ENCODE measurements around the gene COL16A1. TPM values are rescaled to one million over a fixed set of nuclear protein-coding genes. Genes with fewer than 3 reads are reported as not detected.

The COL16A1 gene
- total RNA-seq, 2 experiments from 2014 or later: 0.09 TPM; not detected in 1

DNA sequence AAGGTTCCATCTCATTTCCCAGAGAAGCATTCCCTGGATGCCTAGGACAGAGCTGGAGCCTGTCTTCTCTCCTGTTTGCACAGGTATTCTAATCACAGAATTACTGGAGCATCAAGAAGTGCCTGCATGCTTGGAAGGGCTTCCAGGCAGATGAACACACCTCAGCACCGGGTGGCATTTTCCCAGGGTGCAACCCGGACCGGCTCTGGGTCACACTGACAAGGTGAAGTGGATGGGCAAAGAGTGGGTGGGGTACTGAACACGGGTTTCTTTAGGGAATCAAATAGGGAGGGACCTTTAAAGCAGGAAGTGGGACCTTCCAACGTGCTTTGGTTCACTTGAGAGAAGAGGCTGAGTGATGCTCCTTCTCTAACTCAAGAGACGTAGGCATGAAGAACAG lies 52.1 kb downstream of the COL16A1 start:
- intact Hi-C loops (cut with DNase I, micrococcal nuclease): no loop called here
- ATAC-seq (no peak), DNase-seq (no peak)
- Mint-ChIP-seq H3K4me3 (no peak overlapping the region), H3K9me3 (ENCODE audit: low read depth) (no peaks in the 10 kb centered on the region), H3K27me3 (no peaks in the 10 kb centered on the region), H3K4me1 (no peaks in the 10 kb centered on the region), H3K36me3 (ENCODE audit: low read depth) (no peaks in the 10 kb centered on the region), H3K27ac (no peak overlapping the region)
- POLR2A ChIA-PET: no interaction called here
- CTCF ChIA-PET: interaction anchor here (0.8 kb wide), 1 partner anchor 13 kb away, joined by 4 read pairs; no protein-coding TSS in a partner anchor

DNA sequence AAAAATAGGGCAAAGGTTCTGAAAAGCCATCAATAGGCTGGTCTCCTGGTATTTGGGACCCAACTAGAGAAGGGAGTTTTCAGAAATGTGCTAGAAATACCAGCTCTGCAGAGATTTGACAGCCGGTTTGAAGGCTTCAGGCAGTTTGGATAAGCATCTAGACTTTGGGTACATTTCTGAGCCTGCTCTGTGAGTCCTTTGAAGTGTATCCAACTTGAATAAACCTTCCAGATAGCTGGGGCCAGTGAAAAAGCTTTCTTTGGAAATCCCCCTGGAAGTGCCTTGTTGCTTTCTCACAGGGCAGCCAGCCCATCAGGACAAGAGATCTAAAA lies 52.8 kb downstream of the COL16A1 start:
- ATAC-seq (no peak), DNase-seq (no peak)
- H3K4me1 Mint-ChIP-seq: peaks cover 3% of the 10 kb centered on the region
- no peaks in the 10 kb centered on the region for H3K9me3 Mint-ChIP-seq (ENCODE audit: low read depth)
- no peak overlapping the region for H3K4me3 Mint-ChIP-seq
- ChIA-PET CTCF (interaction anchor here (0.7 to 1.5 kb wide), 3 partner anchors 12 to 95 kb away, joined by 3 to 4 read pairs (median 4); no protein-coding TSS in a partner anchor), POLR2A (no interaction called here)
- H3K27ac Mint-ChIP-seq: no peak overlapping the region
- no peaks in the 10 kb centered on the region for H3K27me3 Mint-ChIP-seq
- H3K36me3 Mint-ChIP-seq (ENCODE audit: low read depth): peaks cover 2% of the 10 kb centered on the region
- intact Hi-C loops (cut with DNase I, micrococcal nuclease): no loop called here

DNA sequence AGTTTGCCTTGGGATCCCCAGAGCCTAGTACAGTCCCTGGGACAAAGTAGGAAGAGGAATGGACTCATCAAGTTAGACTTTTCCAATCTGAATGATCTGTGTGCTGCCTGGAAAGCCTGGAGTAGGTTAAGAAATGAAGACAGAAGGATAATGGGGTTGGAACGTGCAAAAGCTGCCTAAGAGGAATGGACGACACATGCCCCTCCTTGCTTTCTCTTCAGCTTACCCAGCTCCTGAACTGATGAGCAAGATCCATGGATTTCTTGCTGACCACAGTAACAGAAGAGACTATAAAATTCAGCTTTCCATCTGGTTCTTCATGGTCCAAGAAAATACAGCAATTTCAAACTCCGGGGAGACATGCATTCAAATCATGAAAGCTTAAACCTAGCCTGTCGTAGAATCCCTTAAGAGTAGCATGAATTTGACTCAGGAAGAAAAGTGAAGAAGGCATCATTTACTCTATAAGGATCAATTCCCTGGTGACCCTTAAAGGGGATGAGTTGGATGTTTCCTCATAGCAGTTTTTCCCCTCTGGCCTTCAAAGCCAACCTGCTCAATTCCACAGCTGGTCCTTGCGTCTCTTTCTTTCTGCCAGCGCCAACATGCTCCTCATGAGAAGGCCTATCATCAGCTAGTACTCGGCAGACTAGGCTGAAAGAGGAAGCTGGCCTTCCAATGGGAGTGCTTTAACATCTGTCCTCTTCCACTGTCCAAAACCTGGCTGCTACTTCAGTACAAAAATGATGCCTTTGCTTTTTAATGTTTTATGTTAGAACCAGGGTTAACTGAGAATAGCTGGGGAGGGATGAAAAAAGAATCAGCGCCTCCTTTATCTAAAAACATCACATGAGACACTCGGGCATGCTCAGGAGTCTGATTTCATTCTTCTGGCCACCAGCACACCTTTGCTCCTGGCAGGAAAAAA lies 53.4 kb downstream of the COL16A1 start:
- intact Hi-C loops (cut with DNase I, micrococcal nuclease): no loop called here
- POLR2A ChIA-PET: no interaction called here
- Mint-ChIP-seq H3K4me3 (no peak overlapping the region), H3K27me3 (no peaks in the 10 kb centered on the region), H3K4me1 (peaks cover 9% of the 10 kb centered on the region), H3K9me3 (ENCODE audit: low read depth) (no peaks in the 10 kb centered on the region), H3K36me3 (ENCODE audit: low read depth) (peaks cover 2% of the 10 kb centered on the region), H3K27ac (no peak overlapping the region)
- DNase-seq (no peak), ATAC-seq (no peak)
- CTCF ChIA-PET: interaction anchor here (0.7 to 1.5 kb wide), 4 partner anchors 12 to 138 kb away, joined by 3 to 4 read pairs (median 4); no protein-coding TSS in a partner anchor

GRCh38 chr1:31648641-31649357 lies 55.0 kb downstream of the COL16A1 start:
- DNase-seq (no peak), ATAC-seq (no peak)
- Mint-ChIP-seq H3K36me3 (ENCODE audit: low read depth) (peaks cover 2% of the 10 kb centered on the region), H3K4me3 (no peak overlapping the region), H3K9me3 (ENCODE audit: low read depth) (no peaks in the 10 kb centered on the region), H3K27me3 (no peaks in the 10 kb centered on the region), H3K4me1 (peaks cover 14% of the 10 kb centered on the region), H3K27ac (no peak overlapping the region)
- POLR2A ChIA-PET: no interaction called here
- CTCF ChIA-PET: interaction anchor here (0.8 kb wide), 1 partner anchor 61 kb away, joined by 3 read pairs; no protein-coding TSS in a partner anchor
- intact Hi-C loops (cut with DNase I, micrococcal nuclease): loop anchor here in 1 of 2 experiments (10.0 kb wide), 2 partner anchors 746 to 1166 kb away; partner anchors contain the start of genes BSDC1, S100PBP and YARS1

DNA sequence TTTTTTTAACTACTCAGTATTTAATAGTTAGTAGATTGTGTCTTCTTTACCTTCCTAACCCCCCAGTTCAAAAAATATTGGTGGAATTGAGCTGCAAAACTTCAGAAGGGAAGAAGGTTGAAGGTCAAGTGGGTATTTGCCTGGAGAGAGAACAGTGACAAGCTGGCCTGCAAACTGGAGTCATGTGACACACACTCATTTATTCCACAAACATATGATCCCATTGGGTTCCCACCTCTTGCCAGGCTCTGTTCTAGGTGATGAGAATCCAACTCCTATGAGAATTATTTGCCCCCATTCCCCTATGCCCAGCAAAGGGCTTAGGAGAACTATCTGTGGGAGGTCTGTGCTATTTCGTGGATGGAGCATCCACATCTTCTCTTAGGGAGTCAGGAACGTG lies 55.6 kb downstream of the COL16A1 start:
- ATAC-seq: no peak
- H3K9me3 Mint-ChIP-seq (ENCODE audit: low read depth): no peaks in the 10 kb centered on the region
- CTCF ChIA-PET: interaction anchor here (0.8 kb wide), 1 partner anchor 61 kb away, joined by 3 read pairs; no protein-coding TSS in a partner anchor

DNA sequence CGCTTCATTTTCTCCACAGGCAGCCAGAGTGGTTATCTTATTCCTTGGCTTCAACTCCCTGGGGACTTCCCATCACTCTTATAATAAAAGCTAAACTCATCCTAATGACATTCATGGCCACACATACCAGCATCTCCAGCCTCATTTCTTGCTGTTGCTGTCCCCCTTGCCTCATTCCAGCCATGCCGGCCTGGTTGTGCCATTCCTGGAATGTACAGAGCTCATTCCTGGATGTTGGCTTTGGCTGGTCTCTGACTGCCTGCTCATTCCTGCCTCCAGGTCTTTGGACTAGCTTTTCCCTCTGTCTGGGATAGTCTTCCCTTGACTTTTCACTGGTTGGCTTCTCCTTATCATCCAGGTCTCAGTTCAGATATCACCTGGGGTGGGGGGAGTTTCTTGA lies 56.7 kb downstream of the COL16A1 start:
- POLR2A ChIA-PET: no interaction called here
- CTCF ChIA-PET: no interaction called here
- no peak overlapping the region for H3K4me3 Mint-ChIP-seq
- intact Hi-C loops (cut with DNase I, micrococcal nuclease): loop anchor here in 1 of 2 experiments (10.0 kb wide), 2 partner anchors 748 to 1168 kb away; partner anchors contain the start of genes BSDC1, S100PBP and YARS1
- no peaks in the 10 kb centered on the region for H3K9me3 Mint-ChIP-seq (ENCODE audit: low read depth)
- H3K27ac Mint-ChIP-seq: no peak overlapping the region
- H3K36me3 Mint-ChIP-seq (ENCODE audit: low read depth): peaks cover 2% of the 10 kb centered on the region
- H3K27me3 Mint-ChIP-seq: no peaks in the 10 kb centered on the region
- peaks cover 23% of the 10 kb centered on the region for H3K4me1 Mint-ChIP-seq
- no peak for ATAC-seq
- DNase-seq: no peak

More for the DNA sequence above, 55.6 kb downstream of the COL16A1 start:
- H3K27ac Mint-ChIP-seq: no peak overlapping the region
- no peak overlapping the region for H3K4me3 Mint-ChIP-seq
- H3K4me1 Mint-ChIP-seq: peaks cover 19% of the 10 kb centered on the region
- intact Hi-C loops (cut with DNase I, micrococcal nuclease): loop anchor here in 1 of 2 experiments (10.0 kb wide), 2 partner anchors 747 to 1167 kb away; partner anchors contain the start of genes BSDC1, S100PBP and YARS1
- H3K27me3 Mint-ChIP-seq: no peaks in the 10 kb centered on the region
- DNase-seq: no peak
- POLR2A ChIA-PET: no interaction called here
- peaks cover 2% of the 10 kb centered on the region for H3K36me3 Mint-ChIP-seq (ENCODE audit: low read depth)

GRCh38 chr1:31646259-31646960 lies 57.4 kb downstream of the COL16A1 start:
- peak overlapping the region; percentile 95 for H3K4me3 Mint-ChIP-seq
- DNase-seq (no peak), ATAC-seq (no peak)
- peaks cover 23% of the 10 kb centered on the region for H3K4me1 Mint-ChIP-seq
- H3K27ac Mint-ChIP-seq: peak overlapping the region; percentile 58
- peaks cover 2% of the 10 kb centered on the region for H3K36me3 Mint-ChIP-seq (ENCODE audit: low read depth)
- CTCF ChIA-PET: no interaction called here
- no peaks in the 10 kb centered on the region for H3K27me3 Mint-ChIP-seq
- no peaks in the 10 kb centered on the region for H3K9me3 Mint-ChIP-seq (ENCODE audit: low read depth)
- POLR2A ChIA-PET: no interaction called here
- intact Hi-C loops (cut with DNase I, micrococcal nuclease): loop anchor here in 1 of 2 experiments (10.0 kb wide), 2 partner anchors 748 to 1168 kb away; partner anchors contain the start of genes BSDC1, S100PBP and YARS1

- ChIA-PET CTCF (interaction anchor here (0.6 to 3.5 kb wide), 12 partner anchors 9 to 463 kb away, joined by 3 to 20 read pairs (median 3); no protein-coding TSS in a partner anchor), POLR2A (interaction anchor here (0.6 to 2.0 kb wide), 11 partner anchors 16 to 977 kb away, joined by 3 to 10 read pairs (median 4); partner anchors contain the start of genes KPNA6, SNRNP40 and ZCCHC17)
- ATAC-seq (no peak), DNase-seq (no peak)
- peaks cover 2% of the 10 kb centered on the region for H3K36me3 Mint-ChIP-seq (ENCODE audit: low read depth)
- peak overlapping the region; percentile 100 for H3K27ac Mint-ChIP-seq
- peak overlapping the region; percentile 95 for H3K4me3 Mint-ChIP-seq
- intact Hi-C loops (cut with DNase I, micrococcal nuclease): loop anchor here in 1 of 2 experiments (1.0 to 10.0 kb wide), 6 partner anchors 143 to 1170 kb away; partner anchors contain the start of genes BSDC1, PTP4A2, PUM1 and S100PBP
- no peaks in the 10 kb centered on the region for H3K27me3 Mint-ChIP-seq
- H3K4me1 Mint-ChIP-seq: peaks cover 23% of the 10 kb centered on the region
- no peaks in the 10 kb centered on the region for H3K9me3 Mint-ChIP-seq (ENCODE audit: low read depth)
Observed at GRCh38 chr1:31645274-31645568, 58.6 kb downstream of the COL16A1 start.

DNA sequence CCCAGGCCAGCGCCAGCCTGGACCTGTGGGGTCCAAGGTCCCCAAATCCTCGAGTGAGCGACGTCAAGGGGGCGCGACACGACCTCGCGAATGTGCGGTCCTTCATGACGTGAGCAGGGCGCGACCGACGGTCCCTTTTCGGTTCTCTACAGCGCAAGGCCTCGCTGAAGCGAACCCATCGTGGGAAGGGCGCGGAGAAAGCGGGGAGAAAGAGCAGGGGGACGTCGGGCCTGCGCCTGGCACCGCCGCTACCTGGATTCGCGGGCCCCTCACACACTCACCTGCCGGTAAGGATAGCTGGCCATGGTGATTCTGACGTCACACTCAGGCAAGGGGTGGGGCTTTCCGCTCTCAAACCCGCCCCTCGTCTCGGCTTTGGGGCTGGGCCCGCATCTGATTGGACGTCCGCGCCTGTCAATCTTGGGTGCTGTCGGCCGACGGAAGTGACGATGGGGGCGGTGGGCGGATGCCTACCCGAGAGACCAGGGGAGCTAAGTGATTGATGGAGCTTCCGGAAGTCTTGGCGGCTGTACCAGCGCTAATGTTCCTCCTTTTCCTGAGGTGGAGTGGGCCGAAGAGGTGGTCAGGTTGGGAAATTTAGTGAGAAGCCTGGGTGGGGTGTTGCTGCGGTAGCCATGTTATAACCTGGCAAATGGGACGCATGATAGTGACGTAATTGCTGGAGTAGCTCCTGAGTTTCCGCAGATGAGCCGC lies 59.1 kb downstream of the COL16A1 start, which contains the start of gene PEF1:
PEF1 (minus strand) TSS at position 317 of the 714 bp plus-strand sequence; CDS start at position 305, 12 bp downstream.
- intact Hi-C loops (cut with DNase I, micrococcal nuclease): loop anchor here in 1 of 2 experiments (1.0 to 10.0 kb wide), 10 partner anchors 144 to 1170 kb away; partner anchors contain the start of genes BSDC1, KHDRBS1, PTP4A2 and PUM1
- H3K27me3 Mint-ChIP-seq: no peaks in the 10 kb centered on the region
- no peaks in the 10 kb centered on the region for H3K9me3 Mint-ChIP-seq (ENCODE audit: low read depth)
- CTCF ChIA-PET: interaction anchor here (0.6 to 3.5 kb wide), 14 partner anchors 8 to 462 kb away, joined by 3 to 20 read pairs (median 3); no protein-coding TSS in a partner anchor
- peaks cover 2% of the 10 kb centered on the region for H3K36me3 Mint-ChIP-seq (ENCODE audit: low read depth)
- DNase-seq (peak; percentile 100), ATAC-seq (peak; percentile 91)
- peaks cover 23% of the 10 kb centered on the region for H3K4me1 Mint-ChIP-seq
- H3K27ac Mint-ChIP-seq: peak within 1 kb of the TSS; percentile 100
- H3K4me3 Mint-ChIP-seq: peak within 1 kb of the TSS; percentile 95
- POLR2A ChIA-PET: interaction anchor here (0.6 to 2.0 kb wide), 11 partner anchors 17 to 978 kb away, joined by 3 to 10 read pairs (median 4); partner anchors contain the start of genes KPNA6, SNRNP40 and ZCCHC17

All from activated CD4-positive, alpha-beta T cell treated with anti-CD3 and anti-CD28 coated beads for 36 hours (primary cell).